ENCODE results near the gene PIWIL4. TPM values are rescaled to one million over a fixed set of nuclear protein-coding genes. Genes with fewer than 3 reads are reported as not detected.

Gene PIWIL4
- polyA plus RNA-seq, 1 donor from 2014 or later = 1.3 TPM

DNA sequence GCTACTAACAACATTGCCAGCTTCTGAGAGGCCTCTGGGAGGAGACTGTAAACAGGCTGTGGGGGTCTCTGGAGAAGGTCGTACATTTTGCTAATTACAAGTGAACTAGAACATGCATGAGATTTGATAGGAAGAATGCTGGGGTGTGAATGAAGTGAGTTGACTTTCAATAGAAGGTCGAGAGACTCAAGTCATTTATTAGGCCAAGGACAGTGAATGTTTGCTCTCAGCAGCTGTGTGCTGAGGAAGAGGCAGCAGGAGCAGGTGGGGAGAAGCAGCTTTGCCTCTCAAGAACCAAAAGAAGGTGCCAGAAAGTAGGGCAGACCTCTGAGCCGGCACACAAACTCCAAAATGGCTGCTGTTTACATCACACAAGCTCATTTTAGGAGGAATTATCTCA is 91.7 kb downstream of the PIWIL4 start:
- no peaks in the 10 kb centered on the region for H4K20me1 ChIP-seq (ENCODE audit: insufficient read depth)
- no peaks in the 10 kb centered on the region for H3K9me3 ChIP-seq (ENCODE audit: low read length)
- no peak overlapping the region for H3K27ac ChIP-seq (ENCODE audit: low read length)
- no peak overlapping the region for H3K4me3 ChIP-seq (ENCODE audit: low read length)
- H3K27me3 ChIP-seq (ENCODE audit: insufficient read depth, low read depth, low read length) = no peaks in the 10 kb centered on the region
- no peak overlapping the region for H3K9ac ChIP-seq (ENCODE audit: low read length)
- no peak overlapping the region for H2AFZ ChIP-seq (ENCODE audit: low read depth, low read length)
- no peaks in the 10 kb centered on the region for H3K79me2 ChIP-seq (replicated peaks; ENCODE audit: insufficient read depth, low read length)
- TF ChIP-seq EZH2 (IDR thresholded peaks at IDR 0.05; ENCODE audit: borderline replicate concordance, insufficient read depth, low read length, poor library complexity, severe bottlenecking) = no peak
- no peak for TF ChIP-seq SMC3 (conservative IDR thresholded peaks at IDR 0.05; ENCODE audit: poor library complexity)
- no peak for TF ChIP-seq POLR2AphosphoS5 (IDR thresholded peaks at IDR 0.05)
- TF ChIP-seq EP300 (conservative IDR thresholded peaks at IDR 0.05; ENCODE audit: poor library complexity, severe bottlenecking) = no peak
- no peak for TF ChIP-seq MXI1 (conservative IDR thresholded peaks at IDR 0.05; ENCODE audit: poor library complexity, severe bottlenecking)
- TF ChIP-seq TAF1 (IDR thresholded peaks at IDR 0.05; ENCODE audit: low read depth) = no peak
- TF ChIP-seq, protein P1, sequence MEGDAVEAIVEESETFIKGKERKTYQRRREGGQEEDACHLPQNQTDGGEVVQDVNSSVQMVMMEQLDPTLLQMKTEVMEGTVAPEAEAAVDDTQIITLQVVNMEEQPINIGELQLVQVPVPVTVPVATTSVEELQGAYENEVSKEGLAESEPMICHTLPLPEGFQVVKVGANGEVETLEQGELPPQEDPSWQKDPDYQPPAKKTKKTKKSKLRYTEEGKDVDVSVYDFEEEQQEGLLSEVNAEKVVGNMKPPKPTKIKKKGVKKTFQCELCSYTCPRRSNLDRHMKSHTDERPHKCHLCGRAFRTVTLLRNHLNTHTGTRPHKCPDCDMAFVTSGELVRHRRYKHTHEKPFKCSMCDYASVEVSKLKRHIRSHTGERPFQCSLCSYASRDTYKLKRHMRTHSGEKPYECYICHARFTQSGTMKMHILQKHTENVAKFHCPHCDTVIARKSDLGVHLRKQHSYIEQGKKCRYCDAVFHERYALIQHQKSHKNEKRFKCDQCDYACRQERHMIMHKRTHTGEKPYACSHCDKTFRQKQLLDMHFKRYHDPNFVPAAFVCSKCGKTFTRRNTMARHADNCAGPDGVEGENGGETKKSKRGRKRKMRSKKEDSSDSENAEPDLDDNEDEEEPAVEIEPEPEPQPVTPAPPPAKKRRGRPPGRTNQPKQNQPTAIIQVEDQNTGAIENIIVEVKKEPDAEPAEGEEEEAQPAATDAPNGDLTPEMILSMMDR (IDR thresholded peaks at IDR 0.05; ENCODE audit: poor library complexity, severe bottlenecking) = no peak
- TF ChIP-seq, protein P2, sequence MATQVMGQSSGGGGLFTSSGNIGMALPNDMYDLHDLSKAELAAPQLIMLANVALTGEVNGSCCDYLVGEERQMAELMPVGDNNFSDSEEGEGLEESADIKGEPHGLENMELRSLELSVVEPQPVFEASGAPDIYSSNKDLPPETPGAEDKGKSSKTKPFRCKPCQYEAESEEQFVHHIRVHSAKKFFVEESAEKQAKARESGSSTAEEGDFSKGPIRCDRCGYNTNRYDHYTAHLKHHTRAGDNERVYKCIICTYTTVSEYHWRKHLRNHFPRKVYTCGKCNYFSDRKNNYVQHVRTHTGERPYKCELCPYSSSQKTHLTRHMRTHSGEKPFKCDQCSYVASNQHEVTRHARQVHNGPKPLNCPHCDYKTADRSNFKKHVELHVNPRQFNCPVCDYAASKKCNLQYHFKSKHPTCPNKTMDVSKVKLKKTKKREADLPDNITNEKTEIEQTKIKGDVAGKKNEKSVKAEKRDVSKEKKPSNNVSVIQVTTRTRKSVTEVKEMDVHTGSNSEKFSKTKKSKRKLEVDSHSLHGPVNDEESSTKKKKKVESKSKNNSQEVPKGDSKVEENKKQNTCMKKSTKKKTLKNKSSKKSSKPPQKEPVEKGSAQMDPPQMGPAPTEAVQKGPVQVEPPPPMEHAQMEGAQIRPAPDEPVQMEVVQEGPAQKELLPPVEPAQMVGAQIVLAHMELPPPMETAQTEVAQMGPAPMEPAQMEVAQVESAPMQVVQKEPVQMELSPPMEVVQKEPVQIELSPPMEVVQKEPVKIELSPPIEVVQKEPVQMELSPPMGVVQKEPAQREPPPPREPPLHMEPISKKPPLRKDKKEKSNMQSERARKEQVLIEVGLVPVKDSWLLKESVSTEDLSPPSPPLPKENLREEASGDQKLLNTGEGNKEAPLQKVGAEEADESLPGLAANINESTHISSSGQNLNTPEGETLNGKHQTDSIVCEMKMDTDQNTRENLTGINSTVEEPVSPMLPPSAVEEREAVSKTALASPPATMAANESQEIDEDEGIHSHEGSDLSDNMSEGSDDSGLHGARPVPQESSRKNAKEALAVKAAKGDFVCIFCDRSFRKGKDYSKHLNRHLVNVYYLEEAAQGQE (IDR thresholded peaks at IDR 0.05; ENCODE audit: borderline replicate concordance) = no peak
- TF ChIP-seq RAD21 (conservative IDR thresholded peaks at IDR 0.05) = no peak
- H3F3A ChIP-seq (ENCODE audit: insufficient read depth, low read length, poor library complexity, severe bottlenecking) = no peaks in the 10 kb centered on the region
- H3K9me2 ChIP-seq (ENCODE audit: insufficient read depth, low read length) = no peaks in the 10 kb centered on the region
- no peak overlapping the region for H3K4me2 ChIP-seq (ENCODE audit: low read length)
- H3K36me3 ChIP-seq (ENCODE audit: insufficient read depth, low read length) = no peaks in the 10 kb centered on the region

DNA sequence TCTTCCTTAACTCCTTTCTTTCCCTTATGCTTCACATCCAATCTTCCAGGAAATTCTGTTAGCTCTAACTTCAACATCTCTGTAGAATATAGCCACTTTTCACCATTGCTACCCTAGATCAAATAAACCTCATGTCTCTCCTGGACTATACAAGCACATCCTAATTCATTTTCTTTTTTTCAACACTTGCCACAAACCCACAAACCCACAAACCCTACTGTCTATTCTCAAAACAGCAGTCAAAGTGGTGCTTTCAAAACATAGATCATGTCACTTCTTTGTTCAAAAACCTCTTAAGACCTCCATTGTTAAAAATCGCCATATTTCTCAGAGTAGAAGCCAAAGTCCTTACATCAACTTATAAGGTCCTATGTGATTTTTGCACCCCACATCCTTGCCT is 94.3 kb downstream of the PIWIL4 start:
- H3K9ac ChIP-seq (ENCODE audit: low read length) = no peak overlapping the region
- H3K27me3 ChIP-seq (ENCODE audit: insufficient read depth, low read depth, low read length) = no peaks in the 10 kb centered on the region
- H4K20me1 ChIP-seq (ENCODE audit: insufficient read depth) = no peaks in the 10 kb centered on the region
- no peak overlapping the region for H3K4me3 ChIP-seq (ENCODE audit: low read length)
- H3K36me3 ChIP-seq (ENCODE audit: insufficient read depth, low read length) = no peaks in the 10 kb centered on the region
- H3K9me2 ChIP-seq (ENCODE audit: insufficient read depth, low read length) = no peaks in the 10 kb centered on the region
- H3K79me2 ChIP-seq (replicated peaks; ENCODE audit: insufficient read depth, low read length) = no peaks in the 10 kb centered on the region
- H2AFZ ChIP-seq (ENCODE audit: low read depth, low read length) = no peak overlapping the region
- H3K9me3 ChIP-seq (ENCODE audit: low read length) = no peaks in the 10 kb centered on the region
- no peak overlapping the region for H3K27ac ChIP-seq (ENCODE audit: low read length)
- H3F3A ChIP-seq (ENCODE audit: insufficient read depth, low read length, poor library complexity, severe bottlenecking) = no peaks in the 10 kb centered on the region
- TF ChIP-seq POLR2AphosphoS5 (IDR thresholded peaks at IDR 0.05) = no peak
- TF ChIP-seq EP300 (conservative IDR thresholded peaks at IDR 0.05; ENCODE audit: poor library complexity, severe bottlenecking) = no peak
- TF ChIP-seq, protein P1 (IDR thresholded peaks at IDR 0.05; ENCODE audit: poor library complexity, severe bottlenecking) = no peak
- TF ChIP-seq, protein P2 (IDR thresholded peaks at IDR 0.05; ENCODE audit: borderline replicate concordance) = no peak
- TF ChIP-seq TAF1 (IDR thresholded peaks at IDR 0.05; ENCODE audit: low read depth) = no peak
- TF ChIP-seq MXI1 (conservative IDR thresholded peaks at IDR 0.05; ENCODE audit: poor library complexity, severe bottlenecking) = no peak
- no peak for TF ChIP-seq RAD21 (conservative IDR thresholded peaks at IDR 0.05)
- no peak for TF ChIP-seq EZH2 (IDR thresholded peaks at IDR 0.05; ENCODE audit: borderline replicate concordance, insufficient read depth, low read length, poor library complexity, severe bottlenecking)
- no peak for TF ChIP-seq SMC3 (conservative IDR thresholded peaks at IDR 0.05; ENCODE audit: poor library complexity)
- no peak overlapping the region for H3K4me2 ChIP-seq (ENCODE audit: low read length)
